K562 (cell line): ENCODE results near the gene SLC28A1. TPM values are rescaled to one million over a fixed set of nuclear protein-coding genes. Genes with fewer than 3 reads are reported as not detected.
A peak's percentile ranks its signal among the peaks of the same experiment; 100 is the strongest.

Experiments used
- CBX8 ChIP-seq: fragments of 200-600 bp; sonication (generic); IDR thresholded peaks from 2 replicates; pipeline ENCODE4 v1.6.1; 2012; ENCODE audit warnings: borderline replicate concordance, mixed run types, low read depth, mild to moderate bottlenecking, moderate library complexity, mixed read lengths, low read length, control low read depth, inconsistent platforms; ENCODE audit not compliant: poor library complexity, severe bottlenecking; ENCODE audit errors: extremely low read depth
- MGA ChIP-seq: fragments of 450-650 bp; IDR thresholded peaks from 2 replicates; pipeline ENCODE4 v1.6.1; 2016; ENCODE audit warnings: mild to moderate bottlenecking, moderate library complexity
- NFRKB ChIP-seq: fragments of 450-650 bp; IDR thresholded peaks from 2 replicates; pipeline ENCODE4 v1.6.1; 2016; ENCODE audit warnings: low read depth
- ZNF318 ChIP-seq, 2 experiments: fragments of 450-650 bp; IDR thresholded peaks; 2 replicates each; pipeline ENCODE4 v1.6.1; 2016; ENCODE audit warnings: mild to moderate bottlenecking in 2 of 2, borderline replicate concordance in 1 of 2, low read depth in 1 of 2, moderate library complexity in 1 of 2
- polyA plus RNA-seq, 8 experiments: library from polyadenylated mRNA; depleted of rRNA in 4 of 8; stranded (reverse) in 5 of 8; unstranded in 3 of 8; fragments of >200 nt; fragmentation: Nextera tagmentation in 2 of 8; fragmentation: Illumina TruSeq in 1 of 8; extraction: Ambion mirVana in 2 of 8; extraction: Trizol in 1 of 8; gene quantifications; 2 replicates each; pipeline versions ENCODE4 v1.2.1 to v1.2.3, GENCODE V29; 2011 to 2014; ENCODE audit warnings: inconsistent platforms in 1 of 8, missing spikeins in 1 of 8
- total RNA-seq, 7 experiments: library from RNA; depleted of rRNA in 6 of 7; stranded (reverse); fragments of >200 nt in 6 of 7; fragmentation: Illumina TruSeq in 2 of 7; extraction: Trizol in 2 of 7; gene quantifications; 2 replicates each; pipeline versions ENCODE4 v1.2.1 to v1.2.3, GENCODE V29; 2011 to 2021; ENCODE audit warnings: low replicate concordance in 1 of 7

SLC28A1 gene
- total and polyA plus RNA-seq, 9 of the 15 experiments (the other 6 are each of a cell fraction or from before 2014, with no cell fraction given) = 0.04 TPM; not detected in 8

- no peak for TF ChIP-seq MGA
- TF ChIP-seq ZNF318 (IDR thresholded peaks at IDR 0.05; ENCODE audit: borderline replicate concordance in 1 of 2, low read depth in 1 of 2) = peak in 1 of 2 experiments; percentile 97; a peak in 2 of 4 replicates
- no peak for TF ChIP-seq NFRKB
- no peak for TF ChIP-seq CBX8
Observed at GRCh38 chr15:84914909-84915605, 30.6 kb downstream of the SLC28A1 start (continued).
